Stimulated activated naive CD8-positive, alpha-beta T cell treated with anti-CD3 and anti-CD28 coated beads, Interleukin-15, amount 100 ng/mL, for 72 hours (primary cell): ENCODE measurements around the gene CHD8.
"Not testable (repeated sequence)": the region's sequence is repeated elsewhere in the genome, so short reads cannot be mapped to it uniquely, and the experiment has no call there.

Source experiments
- ATAC-seq: fragments of 150-1000 bp; cut with Tn5 transposase; 2 replicates; pipeline ENCODE4 v1.10.0; 2021; ENCODE audit warnings: mild to moderate bottlenecking, moderate library complexity
- DNase-seq, 2 donors: peaks; one replicate each; pipeline ENCODE4 v3.0.0; 2021 to 2022
- H3K27ac Mint-ChIP-seq, 2 donors: one replicate each; pipeline ENCODE4 v1.8.0; 2022; ENCODE audit warnings: mild to moderate bottlenecking in 2 of 2, mixed read lengths in 2 of 2, moderate library complexity in 2 of 2
- H3K27me3 Mint-ChIP-seq: one replicate; pipeline ENCODE4 v1.8.0; 2022; ENCODE audit warnings: mixed read lengths
- H3K4me1 Mint-ChIP-seq: one replicate; pipeline ENCODE4 v1.8.0; 2022; ENCODE audit warnings: mild to moderate bottlenecking, mixed read lengths
- H3K4me3 Mint-ChIP-seq, 2 donors: one replicate each; pipeline ENCODE4 v1.8.0; 2022; ENCODE audit warnings: mild to moderate bottlenecking in 2 of 2, mixed read lengths in 2 of 2, moderate library complexity in 1 of 2
- H3K9me3 Mint-ChIP-seq, 2 donors: one replicate each; pipeline ENCODE4 v1.8.0; 2022; ENCODE audit warnings: mixed read lengths in 2 of 2

The CHD8 gene

DNA sequence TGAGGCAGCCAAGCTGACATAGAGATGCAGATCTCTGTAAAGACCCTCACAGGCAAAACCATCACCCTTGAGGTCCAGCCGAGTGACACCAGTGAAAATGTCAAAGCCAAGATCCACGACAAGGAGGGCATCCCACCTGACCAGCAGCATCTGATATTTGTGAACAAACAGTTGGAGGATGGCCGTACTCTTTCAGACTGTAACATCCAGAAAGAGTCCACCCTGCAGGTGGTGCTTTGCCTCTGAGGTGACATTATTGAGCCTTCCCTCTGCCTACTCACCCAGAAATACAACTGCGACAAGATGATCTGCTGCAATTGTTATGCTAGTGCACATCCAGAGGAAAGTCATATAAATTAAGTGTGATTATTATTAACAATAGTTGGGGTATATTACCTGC lies 57.0 kb downstream of the CHD8 start:
- Mint-ChIP-seq H3K4me3 (no peak overlapping the region), H3K4me1 (no peaks in the 10 kb centered on the region), H3K27me3 (no peaks in the 10 kb centered on the region), H3K27ac (no peak overlapping the region), H3K9me3 (no peaks in the 10 kb centered on the region)
- DNase-seq (no peak), ATAC-seq (no peak)

DNA sequence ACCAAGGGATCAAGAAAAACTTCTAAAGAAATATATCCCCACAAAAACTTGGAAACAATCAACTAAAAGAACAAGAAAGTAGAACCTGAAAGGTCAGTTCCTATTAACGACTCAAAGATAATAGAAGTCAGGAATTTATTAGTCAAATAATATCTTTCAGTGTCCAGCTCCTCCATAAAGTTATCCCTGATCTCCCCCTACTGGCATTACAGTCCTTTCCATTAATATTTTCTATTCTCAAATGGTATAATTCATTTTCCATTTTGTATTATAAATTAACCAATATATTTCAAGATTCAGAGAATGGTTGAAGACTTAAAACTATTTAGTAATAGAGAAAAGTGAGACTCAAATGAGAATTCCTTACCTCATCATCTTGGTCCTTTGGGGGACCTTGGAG lies 60.5 kb downstream of the CHD8 start:
- no peak for DNase-seq
- ATAC-seq = no peak
- H3K27ac Mint-ChIP-seq = no peak overlapping the region

GRCh38 chr14:21385188-21385904 lies 70.6 kb downstream of the CHD8 start:
- Mint-ChIP-seq H3K4me1 (peaks cover 40% of the 10 kb centered on the region), H3K9me3 (no peaks in the 10 kb centered on the region), H3K4me3 (peak overlapping the region; percentile 51 to 95), H3K27me3 (no peaks in the 10 kb centered on the region), H3K27ac (peak overlapping the region in 1 of 2 donors; percentile 100)
- peak in 1 of 2 donors; percentile 24 for DNase-seq
- no peak for ATAC-seq

More for the DNA sequence above, 60.5 kb downstream of the CHD8 start:
- no peaks in the 10 kb centered on the region for H3K4me1 Mint-ChIP-seq
- H3K4me3 Mint-ChIP-seq = no peak overlapping the region
- H3K9me3 Mint-ChIP-seq = no peaks in the 10 kb centered on the region
- no peaks in the 10 kb centered on the region for H3K27me3 Mint-ChIP-seq

GRCh38 chr14:21384494-21384851 lies 71.5 kb downstream of the CHD8 start:
- peak overlapping the region; percentile 100 for H3K27ac Mint-ChIP-seq
- H3K4me3 Mint-ChIP-seq = peak overlapping the region; percentile 95 to 96
- no peaks in the 10 kb centered on the region for H3K9me3 Mint-ChIP-seq
- ATAC-seq = peak; percentile 71
- H3K27me3 Mint-ChIP-seq = no peaks in the 10 kb centered on the region
- peaks cover 44% of the 10 kb centered on the region for H3K4me1 Mint-ChIP-seq
- no peak for DNase-seq

DNA sequence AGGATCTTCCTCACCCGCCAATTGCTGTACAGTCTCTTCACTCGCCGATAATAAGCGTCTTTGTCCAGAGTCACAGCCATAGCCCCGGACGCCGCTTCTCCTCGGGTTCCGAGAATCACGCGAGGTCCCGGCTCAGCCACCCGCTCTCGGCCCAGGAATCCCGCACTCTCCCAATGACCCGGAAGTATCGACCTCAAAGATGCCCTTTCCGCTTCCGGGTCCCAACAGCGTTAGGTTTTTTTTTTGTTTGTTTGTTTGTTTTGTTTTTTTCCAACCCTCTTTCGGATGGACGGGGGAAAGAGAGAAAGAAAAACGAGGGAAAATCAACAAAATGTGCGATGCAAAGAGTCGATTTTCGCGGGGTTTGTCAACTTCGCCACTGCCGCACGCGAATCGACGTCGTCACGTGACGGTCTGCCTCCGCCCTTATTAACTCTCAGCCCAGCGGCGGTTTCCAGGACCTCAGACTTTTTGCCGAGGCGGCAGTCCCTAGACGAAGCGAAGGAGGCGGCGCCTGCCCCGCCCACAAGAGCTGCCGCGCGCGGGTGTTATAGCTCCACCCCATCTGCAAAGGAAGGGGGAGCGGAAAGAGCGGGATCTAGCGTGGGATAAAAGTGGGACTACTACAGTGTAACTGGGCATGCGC lies 72.0 kb downstream of the CHD8 start, which contains the start of gene SUPT16H:
SUPT16H (minus strand) TSS at position 172 of the 646 bp plus-strand sequence; CDS start at position 80, 92 bp downstream.
- Mint-ChIP-seq H3K4me1 (peaks cover 44% of the 10 kb centered on the region), H3K27ac (peak within 1 kb of the TSS; percentile 100), H3K9me3 (no peaks in the 10 kb centered on the region), H3K4me3 (peak within 1 kb of the TSS; percentile 95 to 96), H3K27me3 (no peaks in the 10 kb centered on the region)
- DNase-seq (peak; percentile 90 to 96), ATAC-seq (peak; percentile 94)

DNA sequence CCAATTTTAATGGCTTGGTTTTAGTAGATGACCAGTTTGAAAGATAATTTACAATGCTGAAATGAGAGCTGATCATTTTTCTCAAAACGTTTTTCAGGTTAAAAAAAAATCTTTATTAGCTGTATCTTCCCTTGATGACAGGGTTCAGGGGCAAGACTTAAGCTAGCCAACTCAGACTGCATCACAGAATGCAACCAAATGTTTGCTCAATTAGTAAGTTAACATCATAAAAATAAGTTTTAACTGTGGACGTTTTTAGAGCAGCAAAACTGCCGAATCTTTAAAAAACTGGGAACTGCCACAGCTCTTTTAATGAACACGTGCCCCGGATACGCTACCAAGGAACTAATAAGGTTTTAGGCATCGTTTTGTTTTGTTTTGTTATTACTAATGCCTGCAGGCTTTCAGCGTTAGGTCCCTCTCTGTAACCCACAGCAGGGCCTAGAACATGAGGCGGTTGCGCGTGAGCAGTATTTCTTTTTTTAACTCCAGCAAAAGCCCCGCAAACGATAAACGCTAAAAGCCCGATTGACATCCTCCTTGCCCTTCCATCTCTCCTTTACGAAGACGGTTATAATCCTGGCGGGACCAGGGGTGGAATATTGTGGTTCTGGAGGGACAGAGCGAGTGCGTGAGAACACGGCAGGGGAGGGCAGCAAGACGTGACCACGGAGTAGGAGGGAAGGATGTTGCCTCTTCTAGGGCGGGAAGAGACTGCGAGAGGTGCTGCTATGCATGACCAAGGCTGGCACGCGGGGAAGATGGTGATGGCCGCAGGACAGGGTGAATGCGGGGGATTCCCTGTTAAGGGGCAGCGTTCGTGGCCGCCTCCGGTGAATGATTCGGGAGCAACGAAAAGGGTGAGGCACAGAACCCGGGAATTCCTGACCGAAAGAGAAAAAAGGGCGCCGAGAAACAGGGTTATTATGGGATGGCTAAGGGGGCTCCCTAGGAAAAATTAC lies 72.8 kb downstream of the CHD8 start:
- ATAC-seq (peak; percentile 62), DNase-seq (peak; percentile 61 to 67)
- Mint-ChIP-seq H3K27me3 (no peaks in the 10 kb centered on the region), H3K4me3 (peak overlapping the region; percentile 95 to 96), H3K9me3 (no peaks in the 10 kb centered on the region), H3K27ac (peak overlapping the region; percentile 100), H3K4me1 (peaks cover 45% of the 10 kb centered on the region)

- Mint-ChIP-seq H3K27me3 (no peaks in the 10 kb centered on the region), H3K4me3 (peak overlapping the region; percentile 83 to 95), H3K27ac (peak overlapping the region; percentile 61 to 94), H3K4me1 (peaks cover 52% of the 10 kb centered on the region), H3K9me3 (no peaks in the 10 kb centered on the region)
- ATAC-seq (no peak), DNase-seq (no peak)
These were observed 73.8 kb downstream of the CHD8 start for GRCh38 chr14:21382095-21382494.

DNA sequence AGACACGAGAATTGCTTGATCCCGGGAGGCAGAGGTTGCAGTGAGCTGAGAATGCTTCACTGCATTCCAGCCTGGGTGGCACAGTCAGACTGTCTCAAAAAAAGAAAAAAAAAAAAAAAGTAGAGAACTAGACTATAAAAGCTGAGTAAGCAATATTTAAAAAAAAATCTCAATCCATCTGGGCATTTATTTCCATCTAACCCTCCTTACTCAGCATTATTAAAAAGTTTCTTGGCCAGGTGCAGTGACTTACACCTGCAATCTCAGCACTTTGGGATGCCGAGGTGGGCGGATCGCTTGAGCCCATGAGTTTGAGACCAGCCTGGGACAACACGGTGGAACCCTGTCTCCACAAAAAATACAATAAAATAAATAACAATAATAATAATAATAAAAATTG lies 76.6 kb downstream of the CHD8 start:
- no peaks in the 10 kb centered on the region for H3K27me3 Mint-ChIP-seq
- no peak overlapping the region for H3K4me3 Mint-ChIP-seq
- H3K4me1 Mint-ChIP-seq = peaks cover 34% of the 10 kb centered on the region
- no peak for ATAC-seq
- DNase-seq = no peak
- no peaks in the 10 kb centered on the region for H3K9me3 Mint-ChIP-seq
- peak overlapping the region in 1 of 2 donors; percentile 76 for H3K27ac Mint-ChIP-seq

DNA sequence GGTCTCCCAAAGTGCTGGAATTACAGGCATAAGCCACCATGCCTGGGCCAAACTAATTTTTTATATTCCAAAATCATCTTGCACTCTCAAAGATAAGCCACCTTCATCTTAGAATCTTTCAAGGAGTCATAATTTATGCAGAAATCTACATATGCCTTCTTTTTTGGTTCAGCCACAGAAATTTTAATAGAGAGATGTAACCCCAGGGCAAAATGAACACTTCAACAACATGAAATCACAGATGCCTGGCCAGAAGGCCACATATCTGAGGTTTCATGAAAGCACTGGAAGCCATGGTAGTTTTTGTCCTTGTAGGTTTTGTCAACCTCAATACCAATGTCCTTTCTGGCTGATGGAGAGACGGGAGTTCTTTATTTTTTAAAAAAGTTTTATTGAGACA lies 81.9 kb downstream of the CHD8 start:
- ATAC-seq (no peak), DNase-seq (no peak)
- Mint-ChIP-seq H3K9me3 (no peaks in the 10 kb centered on the region), H3K4me1 (peaks cover 8% of the 10 kb centered on the region), H3K27ac (no peak overlapping the region), H3K27me3 (no peaks in the 10 kb centered on the region), H3K4me3 (no peak overlapping the region)

DNA sequence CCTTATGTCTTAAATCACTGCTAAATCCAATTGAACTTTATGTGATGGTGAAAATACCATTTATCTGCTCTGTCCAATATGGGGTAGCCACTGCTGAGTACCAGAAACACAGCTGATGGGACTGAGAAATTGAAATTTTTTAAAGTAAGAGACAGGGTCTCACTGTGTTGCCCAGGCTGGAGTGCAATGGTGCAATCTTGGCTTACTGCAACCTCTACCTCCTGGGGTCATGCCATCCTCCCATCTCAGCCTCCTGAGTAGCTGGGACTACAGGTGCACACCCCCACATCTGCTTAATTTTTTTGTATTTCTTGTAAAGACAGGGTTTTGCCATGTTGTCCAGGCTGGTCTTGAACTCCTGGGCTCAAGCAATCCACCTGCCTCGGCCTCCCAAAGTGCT lies 83.1 kb downstream of the CHD8 start:
- not testable (repeated sequence) for H3K9me3 Mint-ChIP-seq, DNase-seq, H3K27me3 Mint-ChIP-seq, H3K4me1 Mint-ChIP-seq, H3K4me3 Mint-ChIP-seq, ATAC-seq, H3K27ac Mint-ChIP-seq

GRCh38 chr14:21369949-21370679 lies 85.8 kb downstream of the CHD8 start:
- ATAC-seq = no peak
- Mint-ChIP-seq H3K27me3 (no peaks in the 10 kb centered on the region), H3K9me3 (no peaks in the 10 kb centered on the region), H3K27ac (no peak overlapping the region), H3K4me3 (no peak overlapping the region), H3K4me1 (no peaks in the 10 kb centered on the region)
- DNase-seq = no peak

DNA sequence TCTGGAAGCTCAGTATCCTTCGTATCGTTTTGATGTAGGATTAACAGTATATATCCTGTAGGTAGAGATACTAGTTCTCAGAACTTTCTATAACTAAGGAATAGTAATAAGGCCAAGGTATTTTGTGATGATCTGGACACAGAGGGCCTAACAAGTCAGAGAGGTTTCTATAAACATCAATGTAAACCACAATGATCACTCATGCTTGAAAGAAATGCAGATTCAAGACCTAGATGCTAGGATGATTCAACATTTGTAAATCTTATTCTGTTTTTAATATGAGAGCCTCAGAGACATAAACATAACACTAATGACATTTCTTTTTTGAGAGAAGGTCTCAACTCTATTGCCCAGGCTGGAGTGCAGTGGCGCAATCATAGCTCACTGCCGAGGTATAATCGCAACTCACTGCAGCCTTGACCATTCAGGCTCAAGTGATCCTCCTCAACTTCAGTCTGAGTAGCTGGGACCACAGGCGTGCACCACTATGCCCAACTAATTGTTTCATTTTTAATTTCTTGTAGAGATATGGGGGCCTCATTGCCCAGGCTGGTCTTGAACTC lies 88.3 kb downstream of the CHD8 start:
- H3K27me3 Mint-ChIP-seq = no peaks in the 10 kb centered on the region
- no peaks in the 10 kb centered on the region for H3K4me1 Mint-ChIP-seq
- no peak for DNase-seq
- no peak for ATAC-seq
- H3K27ac Mint-ChIP-seq = peak overlapping the region in 1 of 2 donors; percentile 42
- H3K9me3 Mint-ChIP-seq = no peaks in the 10 kb centered on the region
- H3K4me3 Mint-ChIP-seq = no peak overlapping the region

DNA sequence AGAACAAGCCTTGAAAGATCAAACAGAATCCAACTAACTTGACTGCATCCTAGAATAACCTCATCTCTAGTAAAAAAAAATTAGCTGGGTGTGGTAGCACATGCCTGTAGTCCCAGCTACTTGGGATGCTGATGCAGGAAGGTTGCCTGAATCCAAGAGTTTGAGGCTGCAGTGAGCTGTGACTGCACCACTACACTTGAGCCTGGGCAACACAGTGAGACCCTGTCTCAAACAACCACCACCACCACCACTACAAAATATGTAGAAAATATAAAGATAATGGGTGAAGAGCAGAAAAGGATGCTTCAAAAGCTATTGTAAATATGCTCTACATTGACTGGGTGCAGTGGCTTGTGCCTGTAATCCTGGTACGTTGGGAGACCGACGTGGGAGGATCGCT lies 99.4 kb downstream of the CHD8 start:
- H3K27ac Mint-ChIP-seq = no peak overlapping the region
- no peaks in the 10 kb centered on the region for H3K9me3 Mint-ChIP-seq
- no peak overlapping the region for H3K4me3 Mint-ChIP-seq
- H3K4me1 Mint-ChIP-seq = peaks cover 11% of the 10 kb centered on the region
- no peak for DNase-seq
- no peaks in the 10 kb centered on the region for H3K27me3 Mint-ChIP-seq
- no peak for ATAC-seq

DNA sequence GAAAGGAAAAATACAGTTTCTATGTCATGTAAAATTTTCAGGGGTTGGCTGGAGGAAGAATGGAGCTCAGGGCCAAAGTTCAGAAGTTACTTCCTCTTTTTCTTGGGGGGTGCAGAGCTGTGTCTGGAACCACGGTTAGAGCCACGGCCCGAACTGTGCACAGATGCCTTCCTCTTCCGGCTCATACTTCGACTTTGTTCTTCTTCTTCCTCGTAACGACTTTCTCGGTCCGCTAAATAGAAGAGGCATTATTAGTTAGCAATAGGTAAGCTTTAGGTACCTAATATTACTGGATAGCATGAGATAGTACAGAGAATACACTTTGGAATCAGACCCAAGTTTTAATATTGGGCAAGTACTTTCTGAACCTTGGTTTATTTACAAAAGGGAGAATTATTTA lies 103.3 kb downstream of the CHD8 start:
- no peak for ATAC-seq
- H3K27me3 Mint-ChIP-seq = no peaks in the 10 kb centered on the region

DNA sequence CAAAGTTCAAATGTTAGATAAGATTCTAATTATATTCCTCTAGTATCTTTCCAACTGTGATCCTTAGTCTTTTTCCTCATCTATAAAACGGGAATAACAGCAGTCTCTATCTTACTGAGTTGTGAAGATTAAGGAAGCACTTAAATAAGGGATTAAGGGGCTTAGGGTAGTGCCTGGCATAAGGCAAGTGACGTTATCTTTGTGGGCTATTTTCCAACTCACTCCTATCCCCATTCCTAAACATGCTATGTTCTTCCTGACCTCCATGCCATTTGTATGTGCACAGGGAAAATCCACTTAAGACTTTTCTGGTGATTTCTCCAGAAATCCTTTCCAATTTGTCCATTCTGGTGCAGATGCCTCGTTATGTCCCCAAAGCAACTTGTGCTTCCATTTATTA lies 105.4 kb downstream of the CHD8 start:
- no peaks in the 10 kb centered on the region for H3K27me3 Mint-ChIP-seq
- H3K27ac Mint-ChIP-seq = no peak overlapping the region
- no peaks in the 10 kb centered on the region for H3K9me3 Mint-ChIP-seq
- peaks cover 11% of the 10 kb centered on the region for H3K4me1 Mint-ChIP-seq
- no peak overlapping the region for H3K4me3 Mint-ChIP-seq
- DNase-seq (no peak), ATAC-seq (no peak)

More for the DNA sequence above, 103.3 kb downstream of the CHD8 start:
- H3K4me1 Mint-ChIP-seq = peaks cover 11% of the 10 kb centered on the region
- no peaks in the 10 kb centered on the region for H3K9me3 Mint-ChIP-seq
- DNase-seq = no peak
- peak overlapping the region in 1 of 2 donors; percentile 59 for H3K27ac Mint-ChIP-seq
- no peak overlapping the region for H3K4me3 Mint-ChIP-seq
